Measurements from ENCODE around the gene ASB16. TPM values are rescaled to one million over a fixed set of nuclear protein-coding genes. Genes with fewer than 3 reads are reported as not detected.
A peak's percentile ranks its signal among the peaks of the same experiment; 100 is the strongest.

ASB16 gene
- polyA plus RNA-seq, 4 donors, result 0.15 to 2.5 TPM; not detected in 2

- Histone ChIP-seq H3K9me3 (ENCODE audit: control insufficient read depth in 2 of 2, insufficient read depth in 1 of 2, low read depth in 1 of 2, low read length in 1 of 2) (no peaks in the 10 kb centered on the region), H3K27me3 (ENCODE audit: control insufficient read depth in 3 of 3, insufficient read depth in 3 of 3, low read length in 3 of 3) (no peaks in the 10 kb centered on the region), H3K4me1 (ENCODE audit: control insufficient read depth in 3 of 3, insufficient read depth in 2 of 3, low read depth in 1 of 3, low read length in 2 of 3) (peaks cover 5 to 19% (median 10%) of the 10 kb centered on the region in 3 donors), H3K27ac (ENCODE audit: low read depth in 1 of 3, low read length in 2 of 3) (no peak overlapping the region), H3K36me3 (ENCODE audit: control insufficient read depth in 3 of 3, insufficient read depth in 2 of 3, low read depth in 1 of 3, low read length in 3 of 3) (peaks cover 5 to 86% (median 19%) of the 10 kb centered on the region in 3 donors), H3K4me3 (ENCODE audit: low read depth in 1 of 3, low read length in 3 of 3) (no peak overlapping the region)
- WGBS, 3 donors, result 94 to 100% (median 100%) methylated on average over 1 of the region's 1 CpG
- no peak for FAIRE-seq
- DNase-seq, result no peak
Observed at GRCh38 chr17:44214230-44214494, 43.7 kb downstream of the ASB16 start.

- no peak overlapping the region for H3K27ac ChIP-seq (ENCODE audit: low read depth in 1 of 3, low read length in 2 of 3)
- peaks cover 5 to 19% (median 10%) of the 10 kb centered on the region in 3 donors for H3K4me1 ChIP-seq (ENCODE audit: control insufficient read depth in 3 of 3, insufficient read depth in 2 of 3, low read depth in 1 of 3, low read length in 2 of 3)
- WGBS, 3 donors, result 88 to 89% (median 89%) methylated on average over 6 of the region's 6 CpGs
- H3K36me3 ChIP-seq (ENCODE audit: control insufficient read depth in 3 of 3, insufficient read depth in 2 of 3, low read depth in 1 of 3, low read length in 3 of 3), result peaks cover 0 to 79% (median 15%) of the 10 kb centered on the region in 3 donors
- FAIRE-seq (no peak), DNase-seq (no peak)
- no peaks in the 10 kb centered on the region for H3K9me3 ChIP-seq (ENCODE audit: control insufficient read depth in 2 of 2, insufficient read depth in 1 of 2, low read depth in 1 of 2, low read length in 1 of 2)
- no peak overlapping the region for H3K4me3 ChIP-seq (ENCODE audit: low read depth in 1 of 3, low read length in 3 of 3)
- no peaks in the 10 kb centered on the region for H3K27me3 ChIP-seq (ENCODE audit: control insufficient read depth in 3 of 3, insufficient read depth in 3 of 3, low read length in 3 of 3)
Observed at GRCh38 chr17:44214896-44215295, 44.4 kb downstream of the ASB16 start.

DNA sequence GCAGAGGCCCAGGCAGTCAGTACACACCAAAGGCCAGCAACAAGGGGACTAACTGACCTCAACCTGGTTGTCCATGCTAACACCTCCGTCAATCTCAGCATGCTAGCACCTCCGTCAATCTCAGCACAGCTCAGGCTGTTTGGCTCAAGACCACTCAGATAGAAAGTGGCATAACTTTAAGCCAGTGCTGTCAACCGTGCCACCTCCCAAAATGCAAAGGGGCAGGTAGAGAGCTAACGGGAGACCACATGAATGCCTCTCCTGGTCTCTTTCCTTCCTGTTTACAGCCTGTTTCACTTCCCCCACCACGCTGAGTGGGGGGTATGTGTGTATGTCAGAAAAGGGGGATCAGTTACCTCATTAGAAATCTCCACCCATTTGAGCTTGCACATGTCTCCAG lies 45.7 kb downstream of the ASB16 start:
- Histone ChIP-seq H3K9me3 (ENCODE audit: control insufficient read depth in 2 of 2, insufficient read depth in 1 of 2, low read depth in 1 of 2, low read length in 1 of 2) (no peaks in the 10 kb centered on the region), H3K4me1 (ENCODE audit: control insufficient read depth in 3 of 3, insufficient read depth in 2 of 3, low read depth in 1 of 3, low read length in 2 of 3) (peaks cover 5 to 11% (median 10%) of the 10 kb centered on the region in 3 donors), H3K36me3 (ENCODE audit: control insufficient read depth in 3 of 3, insufficient read depth in 2 of 3, low read depth in 1 of 3, low read length in 3 of 3) (peaks cover 0 to 68% (median 15%) of the 10 kb centered on the region in 3 donors), H3K27ac (ENCODE audit: low read depth in 1 of 3, low read length in 2 of 3) (no peak overlapping the region), H3K27me3 (ENCODE audit: control insufficient read depth in 3 of 3, insufficient read depth in 3 of 3, low read length in 3 of 3) (no peaks in the 10 kb centered on the region), H3K4me3 (ENCODE audit: low read depth in 1 of 3, low read length in 3 of 3) (no peak overlapping the region)
- 60 to 87% (median 69%) methylated on average over 5 of the region's 5 CpGs for WGBS, 3 donors
- no peak for FAIRE-seq
- no peak for DNase-seq

DNA sequence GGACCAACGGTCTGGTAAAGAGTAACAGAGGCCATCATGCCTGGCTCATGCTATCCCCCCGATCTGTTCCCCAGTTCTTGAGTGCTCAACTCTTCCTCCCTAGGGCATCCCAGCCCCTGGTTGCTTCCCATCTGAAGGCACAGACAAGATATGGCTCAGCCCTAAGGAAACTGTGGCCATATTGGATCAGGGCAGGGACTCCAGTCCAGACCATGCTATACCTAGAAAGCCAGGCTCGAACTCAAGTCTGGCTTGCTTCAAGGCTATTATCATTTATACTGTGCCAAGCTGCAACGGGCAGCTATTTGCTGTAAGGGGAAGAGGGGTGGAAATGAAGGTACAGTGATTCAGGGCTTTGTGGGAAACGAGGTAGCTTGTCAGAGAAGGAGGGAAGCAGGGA lies 46.2 kb downstream of the ASB16 start:
- FAIRE-seq (no peak), DNase-seq (no peak)
- H3K27ac ChIP-seq (ENCODE audit: low read depth in 1 of 3, low read length in 2 of 3), result no peak overlapping the region
- H3K36me3 ChIP-seq (ENCODE audit: control insufficient read depth in 3 of 3, insufficient read depth in 2 of 3, low read depth in 1 of 3, low read length in 3 of 3), result peaks cover 0 to 63% (median 15%) of the 10 kb centered on the region in 3 donors
- H3K9me3 ChIP-seq (ENCODE audit: control insufficient read depth in 2 of 2, insufficient read depth in 1 of 2, low read depth in 1 of 2, low read length in 1 of 2), result no peaks in the 10 kb centered on the region
- no peak overlapping the region for H3K4me3 ChIP-seq (ENCODE audit: low read depth in 1 of 3, low read length in 3 of 3)
- H3K27me3 ChIP-seq (ENCODE audit: control insufficient read depth in 3 of 3, insufficient read depth in 3 of 3, low read length in 3 of 3), result no peaks in the 10 kb centered on the region
- H3K4me1 ChIP-seq (ENCODE audit: control insufficient read depth in 3 of 3, insufficient read depth in 2 of 3, low read depth in 1 of 3, low read length in 2 of 3), result peaks cover 5 to 11% (median 10%) of the 10 kb centered on the region in 3 donors
- WGBS, 3 donors, result 60 to 75% (median 74%) methylated on average over 5 of the region's 5 CpGs

DNA sequence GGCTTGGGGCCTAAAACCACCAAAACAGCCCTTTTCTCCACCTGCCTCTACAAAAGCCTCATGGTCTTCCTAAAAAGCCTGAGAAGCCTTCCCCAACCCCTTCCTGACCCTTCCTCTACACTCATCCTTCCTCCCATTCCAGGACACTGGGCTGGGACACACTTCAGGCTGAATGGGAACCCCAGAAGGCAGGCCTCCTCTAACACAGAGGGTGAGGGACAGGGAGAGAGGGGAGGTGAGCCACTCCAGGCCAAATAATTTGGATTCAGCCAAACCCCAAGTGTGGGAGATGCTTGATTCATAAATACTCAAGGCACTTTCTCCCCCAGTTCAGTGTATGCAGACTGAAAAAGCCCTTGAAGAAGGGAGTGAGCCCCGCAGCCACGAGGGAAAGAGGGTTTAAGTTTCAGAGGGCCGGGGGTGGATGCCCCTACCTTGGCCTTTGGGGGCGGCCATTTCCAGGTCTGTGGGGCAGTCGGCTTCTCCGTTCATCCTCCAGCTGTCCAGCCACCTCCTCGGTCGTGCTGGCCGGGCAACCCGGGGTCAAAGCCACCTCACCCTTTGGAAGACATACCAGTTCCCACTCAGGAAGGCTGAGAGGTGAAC lies 47.3 kb downstream of the ASB16 start:
- Histone ChIP-seq H3K4me3 (ENCODE audit: low read depth in 1 of 3, low read length in 3 of 3) (peak overlapping the region; percentile 39 to 68 (median 48)), H3K36me3 (ENCODE audit: control insufficient read depth in 3 of 3, insufficient read depth in 2 of 3, low read depth in 1 of 3, low read length in 3 of 3) (peaks cover 0 to 52% (median 15%) of the 10 kb centered on the region in 3 donors), H3K27ac (ENCODE audit: low read depth in 1 of 3, low read length in 2 of 3) (peak overlapping the region in 2 of 3 donors; percentile 76 to 78), H3K27me3 (ENCODE audit: control insufficient read depth in 3 of 3, insufficient read depth in 3 of 3, low read length in 3 of 3) (no peaks in the 10 kb centered on the region), H3K4me1 (ENCODE audit: control insufficient read depth in 3 of 3, insufficient read depth in 2 of 3, low read depth in 1 of 3, low read length in 2 of 3) (peaks cover 5 to 18% (median 10%) of the 10 kb centered on the region in 3 donors), H3K9me3 (ENCODE audit: control insufficient read depth in 2 of 2, insufficient read depth in 1 of 2, low read depth in 1 of 2, low read length in 1 of 2) (no peaks in the 10 kb centered on the region)
- FAIRE-seq (no peak), DNase-seq (no peak)
- 4 to 5% (median 4%) methylated on average over 10 of the region's 10 CpGs for WGBS, 3 donors

- WGBS, 3 donors, result 0 to 1% (median 1%) methylated on average over 22 to 86 of the region's 89 CpGs
- DNase-seq (peak; percentile 93 to 95), FAIRE-seq (no peak)
- Histone ChIP-seq H3K36me3 (ENCODE audit: control insufficient read depth in 3 of 3, insufficient read depth in 2 of 3, low read depth in 1 of 3, low read length in 3 of 3) (peaks cover 0 to 45% (median 15%) of the 10 kb centered on the region in 3 donors), H3K27me3 (ENCODE audit: control insufficient read depth in 3 of 3, insufficient read depth in 3 of 3, low read length in 3 of 3) (no peaks in the 10 kb centered on the region), H3K4me1 (ENCODE audit: control insufficient read depth in 3 of 3, insufficient read depth in 2 of 3, low read depth in 1 of 3, low read length in 2 of 3) (peaks cover 7 to 25% (median 12%) of the 10 kb centered on the region in 3 donors), H3K9me3 (ENCODE audit: control insufficient read depth in 2 of 2, insufficient read depth in 1 of 2, low read depth in 1 of 2, low read length in 1 of 2) (no peaks in the 10 kb centered on the region), H3K4me3 (ENCODE audit: low read depth in 1 of 3, low read length in 3 of 3) (peak overlapping the region; percentile 68 to 95 (median 88)), H3K27ac (ENCODE audit: low read depth in 1 of 3, low read length in 2 of 3) (peak overlapping the region; percentile 93 to 98 (median 95))
Observed at GRCh38 chr17:44218344-44219107, 48.0 kb downstream of the ASB16 start.

- H3K4me1 ChIP-seq (ENCODE audit: control insufficient read depth in 3 of 3, insufficient read depth in 2 of 3, low read depth in 1 of 3, low read length in 2 of 3), result peaks cover 7 to 29% (median 13%) of the 10 kb centered on the region in 3 donors
- H3K27ac ChIP-seq (ENCODE audit: low read depth in 1 of 3, low read length in 2 of 3), result peak overlapping the region; percentile 93 to 98 (median 95)
- H3K9me3 ChIP-seq (ENCODE audit: control insufficient read depth in 2 of 2, insufficient read depth in 1 of 2, low read depth in 1 of 2, low read length in 1 of 2), result no peaks in the 10 kb centered on the region
- no peaks in the 10 kb centered on the region for H3K27me3 ChIP-seq (ENCODE audit: control insufficient read depth in 3 of 3, insufficient read depth in 3 of 3, low read length in 3 of 3)
- peaks cover 0 to 38% (median 15%) of the 10 kb centered on the region in 3 donors for H3K36me3 ChIP-seq (ENCODE audit: control insufficient read depth in 3 of 3, insufficient read depth in 2 of 3, low read depth in 1 of 3, low read length in 3 of 3)
- H3K4me3 ChIP-seq (ENCODE audit: low read depth in 1 of 3, low read length in 3 of 3), result peak overlapping the region; percentile 33 to 95 (median 88)
- WGBS, 3 donors, result 0 to 1% (median 0%) methylated on average over 6 to 73 of the region's 73 CpGs
- peak; percentile 60 to 86 for DNase-seq
- FAIRE-seq, result no peak
Observed at GRCh38 chr17:44219108-44219615, 48.7 kb downstream of the ASB16 start.

DNA sequence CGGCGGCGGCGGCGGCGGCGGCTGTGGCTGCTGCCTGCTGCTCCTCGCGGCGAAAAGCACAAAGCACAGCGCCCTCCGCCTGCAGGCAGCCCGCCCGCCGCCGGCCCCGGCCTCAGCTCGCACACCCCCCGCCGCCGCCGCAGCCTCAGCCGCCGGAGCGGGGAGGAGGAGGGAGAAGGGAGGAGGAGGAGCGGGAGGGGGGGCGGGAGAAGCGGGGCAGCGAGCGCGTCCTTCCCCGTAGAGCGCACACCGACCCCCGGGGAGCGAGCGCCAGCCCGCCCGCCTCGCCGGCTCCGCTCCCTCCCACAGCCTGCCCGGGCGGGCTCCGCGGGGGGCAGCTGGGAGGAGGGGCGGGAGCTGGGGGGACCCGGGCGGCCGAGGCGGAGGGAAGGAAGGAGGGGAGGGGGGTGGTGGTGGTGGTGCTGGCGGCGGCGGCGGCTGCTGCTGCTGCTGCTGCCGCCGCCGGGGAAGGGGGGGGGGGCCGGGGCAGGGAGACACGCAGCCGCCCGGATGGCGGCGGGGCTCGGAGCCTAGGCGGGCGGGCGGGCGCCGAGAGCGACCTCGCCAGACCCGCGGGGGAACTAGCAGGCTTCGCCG lies 49.2 kb downstream of the ASB16 start, which contains the start of gene UBTF:
Gene UBTF (minus strand): TSS at position 60 of the 597 bp plus-strand sequence. CDS start 1,446 bp downstream, outside the sequence.
- peak within 1 kb of the TSS; percentile 86 to 95 (median 88) for H3K4me3 ChIP-seq (ENCODE audit: low read depth in 1 of 3, low read length in 3 of 3)
- FAIRE-seq, result no peak
- DNase-seq, result peak; percentile 51 to 85
- H3K9me3 ChIP-seq (ENCODE audit: control insufficient read depth in 2 of 2, insufficient read depth in 1 of 2, low read depth in 1 of 2, low read length in 1 of 2), result no peaks in the 10 kb centered on the region
- WGBS, 3 donors, result 0% methylated on average over 16 to 75 of the region's 76 CpGs
- H3K36me3 ChIP-seq (ENCODE audit: control insufficient read depth in 3 of 3, insufficient read depth in 2 of 3, low read depth in 1 of 3, low read length in 3 of 3), result peaks cover 0 to 33% (median 11%) of the 10 kb centered on the region in 3 donors
- peaks cover 7 to 29% (median 13%) of the 10 kb centered on the region in 3 donors for H3K4me1 ChIP-seq (ENCODE audit: control insufficient read depth in 3 of 3, insufficient read depth in 2 of 3, low read depth in 1 of 3, low read length in 2 of 3)
- H3K27me3 ChIP-seq (ENCODE audit: control insufficient read depth in 3 of 3, insufficient read depth in 3 of 3, low read length in 3 of 3), result no peaks in the 10 kb centered on the region
- H3K27ac ChIP-seq (ENCODE audit: low read depth in 1 of 3, low read length in 2 of 3), result peak within 1 kb of the TSS; percentile 93 to 98 (median 98)
